ENCODE data around the gene ASPHD2.

GRCh38 chr22:26453216-26453615 lies 24.2 kb downstream of the ASPHD2 start:
- TF ChIP-seq CTCF (IDR thresholded peaks at IDR 0.05; ENCODE audit: low read length) (no peak), EZH2 (IDR thresholded peaks at IDR 0.05; ENCODE audit: borderline replicate concordance, low read length) (no peak)

Measured in OCI-LY1 (cell line).